HUDEP-2 (cell line): ENCODE results near the gene GLIS1.

Experiments
- DNase-seq, 76 experiments: peaks; one replicate each; lab custom pipeline; 2025; ENCODE audit not compliant: unreplicated experiment in 76 of 76; lab: John Stamatoyannopoulos, UW

GLIS1 gene

DNA sequence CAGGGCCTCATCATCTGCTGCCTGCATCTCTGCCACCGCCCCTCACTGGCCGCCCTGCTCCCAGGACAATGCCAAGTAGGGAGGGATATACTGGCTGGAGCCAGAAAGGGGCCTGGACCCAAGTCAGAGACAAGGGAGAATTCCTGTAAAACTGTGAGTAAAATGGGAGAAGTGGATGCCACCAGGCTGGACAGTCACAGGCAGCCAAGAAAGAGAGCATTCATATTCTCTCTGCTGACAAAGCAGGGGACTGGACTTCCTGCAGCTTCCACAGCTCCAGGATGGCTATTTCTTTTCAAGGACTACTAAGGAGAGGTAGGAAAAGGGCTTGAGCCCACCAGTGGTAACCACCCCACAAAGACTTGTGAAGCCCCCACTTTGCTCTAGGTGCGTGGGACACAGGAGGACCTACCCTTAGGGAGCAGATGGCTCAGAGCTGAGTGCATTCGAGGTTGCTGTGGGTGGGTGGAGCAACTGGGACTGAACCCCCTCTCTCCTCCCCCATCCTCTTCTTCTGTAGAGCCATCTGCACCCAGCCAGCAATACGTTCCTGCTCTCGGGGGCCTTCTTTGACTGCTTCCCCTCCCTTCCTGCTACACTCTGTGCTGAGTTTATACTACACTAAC is 57.5 kb downstream of the GLIS1 start:
- no peak for DNase-seq

DNA sequence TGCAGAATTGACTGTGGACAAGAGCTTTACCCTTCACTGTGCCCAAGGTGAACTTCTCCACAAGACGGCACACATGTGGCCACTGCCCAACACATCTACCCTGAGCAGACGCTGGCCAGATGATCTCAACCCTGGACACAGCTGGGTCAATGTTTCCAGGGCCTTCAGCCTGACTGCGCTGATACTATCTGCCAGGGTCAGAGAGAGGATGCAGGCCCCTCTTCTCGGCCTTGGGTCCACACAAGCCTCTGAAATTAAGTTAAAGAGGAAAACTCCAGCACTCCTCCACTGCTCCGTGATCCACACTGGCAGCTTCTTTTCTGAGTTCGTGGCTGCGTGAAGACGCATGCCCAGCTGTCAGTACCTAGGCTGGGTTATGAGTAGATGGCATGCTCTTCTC is 58.1 kb downstream of the GLIS1 start:
- no peak for DNase-seq

DNA sequence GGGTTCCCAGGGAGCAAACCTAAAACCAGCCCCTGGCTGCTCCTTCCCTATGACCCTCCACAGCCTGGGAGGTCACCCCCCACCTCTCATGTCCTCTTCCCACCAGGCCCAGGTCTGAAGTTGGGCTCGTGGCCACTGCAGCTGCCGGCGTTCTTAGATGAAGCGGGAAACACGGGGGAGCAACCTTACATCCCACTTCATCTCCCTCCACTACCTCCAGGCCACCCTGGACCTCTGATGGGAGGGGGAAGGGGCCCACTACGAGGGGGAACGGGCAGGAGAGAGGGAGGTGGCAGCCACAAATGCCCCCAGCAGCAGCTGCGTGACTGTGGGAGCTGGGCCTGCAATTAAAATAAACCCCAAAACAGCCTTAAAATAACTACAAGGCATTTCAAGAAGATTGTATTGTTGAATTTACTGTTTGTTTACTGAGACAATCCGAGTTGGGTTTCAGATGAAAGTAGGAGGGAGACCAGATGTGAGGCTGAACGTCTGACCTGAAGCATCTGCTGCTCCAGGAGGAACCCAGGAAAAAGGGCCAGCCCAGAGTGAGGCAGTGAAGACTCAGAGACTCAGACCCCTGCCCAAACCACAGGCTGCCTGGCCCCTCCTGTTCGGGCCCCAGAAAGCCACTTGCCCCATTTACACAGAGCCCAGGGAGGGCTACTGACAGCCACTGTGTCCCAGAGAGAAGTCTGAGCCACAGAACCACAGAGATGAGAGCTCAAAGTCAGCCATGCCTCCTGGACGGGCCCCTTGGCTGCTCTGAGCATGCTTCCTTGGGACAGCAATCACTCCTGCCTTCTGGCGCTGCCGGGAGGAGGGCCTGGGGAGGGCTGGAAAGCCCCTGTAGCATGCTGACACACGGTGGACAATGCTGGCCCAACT is 59.8 kb downstream of the GLIS1 start:
- no peak for DNase-seq

DNA sequence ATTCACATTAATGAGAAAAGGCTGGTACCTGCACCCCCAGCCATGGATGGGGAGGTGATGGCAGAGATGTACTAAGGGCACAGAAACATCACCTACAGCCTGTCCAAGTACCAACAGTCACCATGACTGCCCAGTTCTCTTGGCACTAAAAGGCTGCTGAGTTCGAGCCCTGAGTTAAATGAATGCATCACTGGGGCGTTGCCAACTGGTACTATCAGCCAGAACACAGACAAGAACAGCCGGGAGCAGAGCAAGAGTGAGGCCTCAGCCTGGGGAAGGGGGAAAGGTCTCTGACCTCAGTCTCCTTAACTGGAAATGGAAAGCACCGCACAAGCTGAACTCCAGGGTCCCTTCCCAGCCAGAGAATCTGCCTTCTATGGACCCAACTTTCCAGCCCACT is 60.5 kb downstream of the GLIS1 start:
- DNase-seq = peak in 39 of 76 experiments; percentile 2 to 51 (median 19)

DNA sequence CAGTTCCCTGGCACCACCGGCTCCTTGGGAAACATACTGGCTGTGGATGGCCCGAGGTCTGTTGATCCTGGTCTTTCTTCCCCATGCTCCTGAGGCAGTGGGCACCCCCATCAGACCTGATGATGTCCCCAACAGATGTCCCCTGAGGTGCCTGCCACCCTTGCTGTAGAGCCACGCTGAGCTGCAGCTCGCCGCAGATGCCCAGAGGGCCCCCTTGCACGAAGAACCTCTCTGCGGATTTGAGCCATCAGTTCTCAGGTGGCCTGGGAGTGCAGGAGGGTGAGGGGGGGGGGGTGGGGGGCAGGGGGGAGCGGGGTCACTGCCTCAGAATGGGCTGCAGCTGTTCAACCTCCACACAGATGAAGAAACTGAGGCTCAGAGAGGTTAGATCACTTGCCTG is 60.9 kb downstream of the GLIS1 start:
- no peak for DNase-seq

DNA sequence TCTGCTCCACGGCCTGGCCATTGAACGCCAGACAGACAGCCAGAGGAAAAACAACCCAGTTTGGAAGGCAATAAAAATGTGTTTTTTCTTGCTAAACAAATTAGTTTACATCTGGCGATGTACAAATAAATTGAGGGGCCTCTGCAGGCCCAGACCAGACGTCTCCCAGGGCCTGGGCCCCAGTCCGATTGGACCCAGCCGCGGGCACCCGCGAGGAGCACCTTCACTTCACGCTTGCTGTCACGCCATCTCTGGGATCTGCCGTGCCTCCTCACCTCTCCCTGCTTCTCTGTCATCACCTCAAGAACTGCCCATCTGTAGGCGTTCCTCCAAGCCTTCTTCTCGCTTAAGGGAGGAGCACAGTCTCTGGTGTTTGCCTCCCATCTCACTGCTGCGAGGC is 61.5 kb downstream of the GLIS1 start:
- DNase-seq = no peak

DNA sequence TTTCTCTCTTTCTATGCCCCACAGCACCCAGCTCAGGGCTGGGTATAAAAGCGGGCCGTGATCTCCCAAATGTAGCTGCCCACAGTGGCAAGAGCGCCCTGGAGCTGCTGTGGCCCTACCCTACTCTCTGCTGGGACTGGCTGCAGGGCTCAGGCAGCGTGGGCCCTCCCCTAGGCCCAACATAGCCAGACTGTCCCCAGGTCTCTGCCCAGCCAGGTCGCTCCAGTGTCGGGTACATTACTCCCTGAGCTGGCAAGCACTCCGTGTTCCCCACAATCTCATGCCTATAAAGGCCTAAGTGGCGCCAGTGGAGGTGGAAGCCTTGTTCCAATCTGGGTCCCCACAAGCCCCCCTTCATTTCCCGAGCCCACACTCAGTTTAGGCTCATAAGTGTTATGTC is 66.2 kb downstream of the GLIS1 start:
- no peak for DNase-seq

DNA sequence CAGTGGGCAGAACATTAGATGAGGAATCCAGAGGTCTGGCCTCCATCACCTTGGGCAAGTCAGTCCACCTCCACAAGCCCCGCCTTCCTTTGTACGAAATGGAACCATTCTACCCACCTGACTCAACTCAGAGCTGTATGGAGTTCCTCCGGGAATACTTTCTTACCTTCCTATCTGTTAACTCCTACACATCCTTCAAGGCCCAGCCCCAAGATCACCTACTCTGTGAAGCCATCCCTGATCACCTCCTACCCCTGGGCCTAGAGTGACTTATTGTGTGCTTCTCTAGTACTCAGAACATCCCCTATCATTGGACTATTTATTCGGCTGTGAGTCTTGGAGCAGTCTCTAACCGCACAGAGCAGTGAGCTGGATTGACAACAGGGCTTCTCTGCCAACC is 66.7 kb downstream of the GLIS1 start:
- no peak for DNase-seq

DNA sequence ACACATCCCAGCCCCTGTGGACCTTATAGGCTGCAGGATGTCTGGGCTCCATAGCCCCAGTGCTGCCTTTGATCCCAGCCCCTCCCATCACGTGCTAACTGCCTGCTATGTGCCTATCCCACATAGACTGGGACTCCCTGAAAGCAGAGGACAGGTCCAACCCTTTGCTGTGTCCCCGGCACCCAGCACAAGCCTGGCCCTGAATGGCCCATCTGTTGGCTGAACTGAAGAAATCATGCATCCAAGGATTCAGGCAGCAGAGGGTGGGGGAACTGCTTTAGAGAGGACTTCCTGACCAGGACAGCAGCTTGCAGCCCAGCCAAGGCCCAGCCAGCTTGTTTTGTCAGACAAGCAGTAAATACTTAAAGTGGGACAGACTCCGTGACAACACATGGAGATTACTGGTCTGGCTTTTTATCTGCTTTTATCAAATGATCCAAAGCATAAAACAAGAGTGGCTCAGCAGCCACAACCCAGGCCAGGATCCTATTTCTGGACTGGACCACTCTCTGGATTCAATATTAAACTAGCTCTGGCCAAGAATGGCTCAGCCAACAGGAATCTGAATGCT is 69.3 kb downstream of the GLIS1 start:
- DNase-seq = no peak

DNA sequence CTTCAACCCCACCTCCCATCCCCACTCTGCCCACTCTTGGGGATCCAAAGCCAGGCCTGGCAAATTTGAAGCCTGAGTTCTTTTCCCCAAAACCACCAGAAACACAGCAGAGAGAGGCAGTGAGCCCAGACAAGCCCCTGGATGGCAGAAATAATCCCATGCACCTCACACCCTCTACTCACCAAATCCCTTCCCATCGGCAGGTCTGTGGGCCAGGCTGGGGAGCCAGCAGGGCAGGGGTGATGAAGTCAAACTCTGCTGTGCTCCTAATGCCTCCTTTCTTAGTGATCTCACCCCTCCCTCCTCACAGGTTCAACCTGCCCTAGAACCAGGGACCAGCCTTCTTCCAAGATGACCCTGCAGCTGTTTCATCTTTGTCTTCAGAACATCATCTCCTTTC is 72.4 kb downstream of the GLIS1 start:
- no peak for DNase-seq

DNA sequence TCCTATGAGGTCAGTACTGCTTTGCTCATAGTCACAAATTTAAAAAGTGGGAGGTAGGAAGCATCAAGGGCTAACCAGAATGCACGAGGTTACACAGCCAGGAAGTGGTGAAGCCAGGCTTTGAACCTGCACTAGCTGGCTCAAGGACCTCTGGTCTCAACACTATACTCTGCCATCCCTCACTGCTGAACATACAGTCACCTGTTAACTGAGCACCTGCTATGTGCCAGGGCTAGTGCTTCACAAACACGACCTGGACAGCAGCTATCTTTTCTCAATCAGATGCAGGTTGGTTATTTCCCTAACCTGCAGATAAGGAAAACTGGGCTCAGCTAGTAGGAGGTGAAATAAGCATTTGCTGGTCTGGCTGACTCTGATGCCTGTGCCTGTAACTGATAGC is 73.0 kb downstream of the GLIS1 start:
- no peak for DNase-seq

DNA sequence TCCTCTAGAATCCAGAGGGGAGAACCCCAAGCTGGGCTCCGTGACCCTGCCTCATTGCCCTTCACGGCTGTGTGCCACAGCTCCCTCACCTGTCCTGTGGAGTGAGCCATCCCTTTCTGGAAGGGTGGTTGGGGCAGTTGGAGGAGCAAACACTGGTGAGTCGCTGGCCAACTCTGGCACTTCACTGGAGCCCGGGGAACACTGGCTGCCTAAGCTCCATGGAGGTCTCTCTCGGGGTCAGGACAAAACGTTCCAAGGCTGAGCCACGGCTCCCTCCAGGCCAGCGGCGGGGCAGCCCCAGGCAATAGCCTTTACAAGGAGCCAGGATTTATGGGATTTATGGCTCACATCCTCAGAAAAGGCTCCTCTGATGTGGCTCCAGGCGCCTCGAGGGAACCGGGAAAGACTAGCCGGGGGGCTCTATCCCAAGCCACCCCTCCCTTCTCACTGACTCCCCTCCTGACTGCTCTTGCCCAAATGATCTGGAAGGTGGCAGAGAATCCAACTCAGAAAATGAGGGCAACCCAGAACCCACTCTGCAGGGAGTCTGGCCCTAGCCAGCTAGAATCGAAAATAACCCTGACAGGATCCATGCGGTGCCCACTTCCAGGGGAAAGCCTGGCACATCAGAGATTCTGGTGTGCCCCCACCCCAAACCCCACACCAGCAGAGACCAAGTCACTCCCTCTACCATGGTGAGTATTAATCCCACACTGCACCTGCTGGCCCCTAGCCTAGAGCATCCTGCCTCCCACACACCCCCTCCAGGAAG is 75.2 kb downstream of the GLIS1 start:
- no peak for DNase-seq

DNA sequence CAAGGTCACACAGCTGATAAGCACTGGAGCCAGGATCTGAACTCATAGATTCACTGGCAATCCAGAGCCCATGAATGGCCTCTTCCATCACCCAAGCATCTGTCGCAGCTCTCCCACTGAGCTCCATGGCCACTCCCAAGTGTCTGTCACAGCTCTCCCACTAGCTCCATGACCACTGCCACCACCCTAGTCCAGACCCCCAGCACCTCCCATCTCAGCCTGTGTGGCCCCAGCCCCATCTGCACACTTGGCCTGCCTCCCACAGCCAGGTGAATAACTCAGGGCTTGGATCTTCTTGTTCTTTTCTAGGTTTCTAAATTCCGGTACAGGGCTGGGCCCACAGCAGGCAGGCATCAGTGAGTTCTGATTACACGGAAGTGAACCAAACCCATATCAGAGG is 76.0 kb downstream of the GLIS1 start:
- no peak for DNase-seq

DNA sequence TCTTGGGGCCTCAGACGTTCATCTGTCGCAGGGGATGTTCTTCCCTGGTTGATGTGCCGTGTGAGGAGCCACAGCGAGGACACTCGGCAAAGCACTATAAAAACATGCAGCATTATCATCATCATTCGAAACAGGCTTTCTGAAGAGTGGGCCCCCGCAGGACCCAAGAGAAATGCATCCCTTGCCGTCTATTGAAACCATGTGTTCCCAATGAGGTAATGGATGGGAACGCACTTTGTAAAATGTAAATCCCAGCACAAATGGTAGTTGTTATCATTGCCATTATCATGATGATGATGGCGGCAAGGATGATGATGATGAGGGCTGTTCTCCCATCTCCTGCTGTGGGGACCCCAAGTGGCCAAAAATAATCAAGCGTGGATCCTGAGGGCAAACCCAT is 76.8 kb downstream of the GLIS1 start:
- DNase-seq = no peak

DNA sequence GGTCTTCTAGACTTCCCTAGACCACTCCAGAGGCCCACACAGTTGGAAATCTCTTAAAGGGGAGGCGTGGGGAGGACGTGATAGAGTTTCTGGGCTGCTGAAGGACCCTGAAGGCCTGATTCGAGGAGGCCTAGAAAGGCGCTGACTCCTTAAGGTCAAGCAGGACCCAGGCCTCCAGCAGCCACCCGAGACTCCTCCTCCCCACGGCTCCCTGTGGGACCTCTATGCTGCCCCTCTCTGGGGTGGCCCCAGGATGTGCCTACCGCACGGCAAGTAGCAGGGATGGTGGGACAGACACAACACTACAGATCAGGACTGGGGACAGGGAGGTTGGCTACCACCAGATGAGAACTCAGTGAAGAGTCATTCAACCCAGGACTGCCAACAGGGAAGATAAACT is 77.5 kb downstream of the GLIS1 start:
- DNase-seq = no peak

DNA sequence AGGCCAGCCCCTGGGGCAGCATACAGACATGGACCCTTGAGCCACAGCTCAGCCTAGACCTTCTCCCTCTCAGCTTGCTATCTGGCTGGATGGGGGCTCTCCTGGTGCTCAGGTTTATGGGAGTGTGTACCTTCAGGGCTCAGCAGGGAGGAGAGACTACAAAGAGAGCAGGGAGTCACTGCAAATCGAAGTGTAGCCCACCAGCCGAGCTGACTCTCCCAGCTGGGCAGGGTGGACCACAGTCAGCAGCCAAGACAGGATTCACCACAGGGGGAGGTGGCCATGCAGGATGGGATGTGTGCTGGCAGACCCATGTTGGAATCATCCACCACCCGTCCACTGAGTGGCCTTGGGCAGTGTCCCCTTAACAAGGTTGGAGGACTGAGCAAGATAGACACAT is 78.3 kb downstream of the GLIS1 start:
- no peak for DNase-seq

DNA sequence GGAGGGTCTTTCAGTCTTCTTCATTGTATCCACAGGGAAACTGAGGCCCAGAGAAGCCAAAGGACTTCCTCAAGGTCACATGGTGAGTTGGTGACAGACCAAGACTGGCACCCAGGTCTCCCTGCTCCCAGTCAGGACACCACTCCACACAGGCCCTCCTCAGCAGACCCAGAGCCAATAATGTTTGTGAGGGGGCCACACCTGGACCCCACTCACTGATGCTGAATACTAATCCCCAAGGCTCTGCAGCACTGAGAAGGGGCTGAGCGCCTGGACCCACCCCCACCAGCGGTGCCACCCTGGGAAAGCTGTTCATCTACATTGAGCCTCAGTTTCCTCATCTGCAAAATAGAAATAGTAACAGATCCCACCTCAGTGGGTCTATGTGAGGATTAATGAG is 79.5 kb downstream of the GLIS1 start:
- no peak for DNase-seq

DNA sequence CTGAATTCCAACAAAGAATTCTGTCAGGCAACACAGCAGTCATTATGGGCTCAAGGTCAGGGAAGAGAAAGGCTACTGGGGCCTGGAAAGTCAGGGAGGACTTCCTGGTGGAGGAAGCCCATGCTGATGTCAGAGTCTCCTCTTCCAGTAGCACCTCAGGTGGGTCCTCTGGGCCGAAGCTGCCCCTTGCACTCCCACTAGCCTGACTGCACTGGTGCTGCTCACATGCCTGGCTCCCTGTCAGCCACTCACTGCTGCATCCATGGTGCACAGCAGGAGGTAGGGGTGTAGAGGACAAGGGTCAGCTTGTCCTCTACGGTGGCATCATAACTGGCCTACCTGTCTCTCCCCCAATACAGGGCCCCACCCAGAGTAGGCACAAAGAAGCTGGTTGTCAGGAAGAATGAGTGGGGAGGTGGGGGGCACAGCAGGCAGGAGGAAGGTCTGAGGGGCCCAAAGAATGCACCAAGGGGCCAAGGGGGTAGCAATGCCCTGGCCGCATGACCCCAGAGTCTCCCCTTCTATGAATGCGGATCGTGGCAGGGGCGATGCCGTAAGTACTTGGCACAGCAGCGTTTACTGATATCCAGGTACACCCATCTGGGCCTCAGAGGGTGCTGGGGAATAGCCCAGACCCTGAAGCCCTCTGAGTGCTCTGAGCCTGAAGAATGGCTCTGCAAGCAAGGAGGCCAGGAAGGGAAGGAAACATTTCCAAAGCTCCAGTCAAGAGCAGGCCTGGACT is 80.3 kb downstream of the GLIS1 start:
- DNase-seq = no peak

DNA sequence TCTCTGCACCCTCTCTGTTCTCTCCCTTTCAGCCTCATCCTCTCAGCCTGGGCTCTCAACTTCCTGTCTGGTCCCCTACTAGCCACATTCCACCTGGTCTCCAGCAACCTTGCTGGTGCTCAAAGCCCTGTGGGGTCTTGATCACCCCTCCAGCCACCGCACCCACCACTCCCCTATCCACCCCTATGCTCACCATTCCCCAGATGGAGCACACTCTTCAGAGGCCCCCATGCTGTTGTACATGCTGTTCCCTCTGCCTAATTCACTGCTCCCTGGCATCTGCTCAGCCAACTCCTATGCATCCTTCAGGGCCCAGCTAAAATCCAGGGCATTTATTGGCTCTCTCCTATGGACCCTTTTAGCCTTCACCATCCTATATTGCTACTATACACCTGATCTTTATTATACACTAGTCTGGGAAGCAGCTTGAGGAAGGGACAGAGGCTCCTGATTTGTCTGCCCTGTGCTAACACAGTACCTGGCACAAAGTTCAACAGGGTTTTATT is 81.0 kb downstream of the GLIS1 start:
- DNase-seq = no peak

DNA sequence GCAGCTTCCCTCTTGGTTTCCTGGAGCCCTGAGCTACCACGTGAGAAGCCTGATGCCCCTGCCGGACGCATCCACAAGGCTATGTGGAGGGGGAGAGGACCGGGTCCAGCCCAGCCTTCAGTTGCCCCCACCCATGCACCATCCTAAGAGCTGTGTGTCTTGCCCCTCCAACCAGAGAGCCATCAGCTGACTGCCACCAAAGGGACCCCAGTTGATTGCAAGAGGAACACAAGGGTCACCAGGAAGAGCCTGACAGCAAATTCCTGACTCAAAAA is 81.5 kb downstream of the GLIS1 start:
- no peak for DNase-seq
